IPS-15b (cell line): ENCODE results near the gene FZD1.

Experiments
- H3K27me3 ChIP-seq: one replicate; pipeline ENCODE4 v1.6.1; 2013; ENCODE audit warnings: low read length; ENCODE audit not compliant: control insufficient read depth, insufficient read depth
- H3K36me3 ChIP-seq: one replicate; pipeline ENCODE4 v1.6.1; 2013; ENCODE audit warnings: low read length; ENCODE audit not compliant: control insufficient read depth, insufficient read depth
- H3K4me1 ChIP-seq: one replicate; pipeline ENCODE4 v1.6.1; 2013; ENCODE audit warnings: mild to moderate bottlenecking, low read length; ENCODE audit not compliant: control insufficient read depth, insufficient read depth
- H3K4me3 ChIP-seq: one replicate; pipeline ENCODE4 v1.5.1; 2013; ENCODE audit warnings: low read depth, low read length
- H3K9ac ChIP-seq: one replicate; pipeline ENCODE4 v1.6.1; 2013; ENCODE audit warnings: low read depth, mild to moderate bottlenecking, low read length
- H3K9me3 ChIP-seq: one replicate; pipeline ENCODE4 v1.6.1; 2013; ENCODE audit warnings: mild to moderate bottlenecking, low read length; ENCODE audit not compliant: control insufficient read depth, insufficient read depth

The FZD1 gene

DNA sequence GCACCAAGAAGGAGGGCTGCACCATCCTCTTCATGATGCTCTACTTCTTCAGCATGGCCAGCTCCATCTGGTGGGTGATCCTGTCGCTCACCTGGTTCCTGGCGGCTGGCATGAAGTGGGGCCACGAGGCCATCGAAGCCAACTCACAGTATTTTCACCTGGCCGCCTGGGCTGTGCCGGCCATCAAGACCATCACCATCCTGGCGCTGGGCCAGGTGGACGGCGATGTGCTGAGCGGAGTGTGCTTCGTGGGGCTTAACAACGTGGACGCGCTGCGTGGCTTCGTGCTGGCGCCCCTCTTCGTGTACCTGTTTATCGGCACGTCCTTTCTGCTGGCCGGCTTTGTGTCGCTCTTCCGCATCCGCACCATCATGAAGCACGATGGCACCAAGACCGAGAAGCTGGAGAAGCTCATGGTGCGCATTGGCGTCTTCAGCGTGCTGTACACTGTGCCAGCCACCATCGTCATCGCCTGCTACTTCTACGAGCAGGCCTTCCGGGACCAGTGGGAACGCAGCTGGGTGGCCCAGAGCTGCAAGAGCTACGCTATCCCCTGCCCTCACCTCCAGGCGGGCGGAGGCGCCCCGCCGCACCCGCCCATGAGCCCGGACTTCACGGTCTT lies 1.9 kb downstream of the FZD1 start:
- peaks cover 10% of the 10 kb centered on the region for H3K4me1 ChIP-seq
- peaks cover 85% of the 10 kb centered on the region for H3K27me3 ChIP-seq
- H3K36me3 ChIP-seq, result no peaks in the 10 kb centered on the region
- no peak overlapping the region for H3K9ac ChIP-seq
- no peaks in the 10 kb centered on the region for H3K9me3 ChIP-seq
- peak overlapping the region; percentile 75 for H3K4me3 ChIP-seq

DNA sequence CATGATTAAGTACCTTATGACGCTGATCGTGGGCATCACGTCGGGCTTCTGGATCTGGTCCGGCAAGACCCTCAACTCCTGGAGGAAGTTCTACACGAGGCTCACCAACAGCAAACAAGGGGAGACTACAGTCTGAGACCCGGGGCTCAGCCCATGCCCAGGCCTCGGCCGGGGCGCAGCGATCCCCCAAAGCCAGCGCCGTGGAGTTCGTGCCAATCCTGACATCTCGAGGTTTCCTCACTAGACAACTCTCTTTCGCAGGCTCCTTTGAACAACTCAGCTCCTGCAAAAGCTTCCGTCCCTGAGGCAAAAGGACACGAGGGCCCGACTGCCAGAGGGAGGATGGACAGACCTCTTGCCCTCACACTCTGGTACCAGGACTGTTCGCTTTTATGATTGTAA lies 2.5 kb downstream of the FZD1 start:
- H3K4me1 ChIP-seq, result peaks cover 10% of the 10 kb centered on the region
- no peaks in the 10 kb centered on the region for H3K36me3 ChIP-seq
- peak overlapping the region; percentile 75 for H3K4me3 ChIP-seq
- H3K9ac ChIP-seq, result no peak overlapping the region
- peaks cover 80% of the 10 kb centered on the region for H3K27me3 ChIP-seq
- H3K9me3 ChIP-seq, result no peaks in the 10 kb centered on the region

DNA sequence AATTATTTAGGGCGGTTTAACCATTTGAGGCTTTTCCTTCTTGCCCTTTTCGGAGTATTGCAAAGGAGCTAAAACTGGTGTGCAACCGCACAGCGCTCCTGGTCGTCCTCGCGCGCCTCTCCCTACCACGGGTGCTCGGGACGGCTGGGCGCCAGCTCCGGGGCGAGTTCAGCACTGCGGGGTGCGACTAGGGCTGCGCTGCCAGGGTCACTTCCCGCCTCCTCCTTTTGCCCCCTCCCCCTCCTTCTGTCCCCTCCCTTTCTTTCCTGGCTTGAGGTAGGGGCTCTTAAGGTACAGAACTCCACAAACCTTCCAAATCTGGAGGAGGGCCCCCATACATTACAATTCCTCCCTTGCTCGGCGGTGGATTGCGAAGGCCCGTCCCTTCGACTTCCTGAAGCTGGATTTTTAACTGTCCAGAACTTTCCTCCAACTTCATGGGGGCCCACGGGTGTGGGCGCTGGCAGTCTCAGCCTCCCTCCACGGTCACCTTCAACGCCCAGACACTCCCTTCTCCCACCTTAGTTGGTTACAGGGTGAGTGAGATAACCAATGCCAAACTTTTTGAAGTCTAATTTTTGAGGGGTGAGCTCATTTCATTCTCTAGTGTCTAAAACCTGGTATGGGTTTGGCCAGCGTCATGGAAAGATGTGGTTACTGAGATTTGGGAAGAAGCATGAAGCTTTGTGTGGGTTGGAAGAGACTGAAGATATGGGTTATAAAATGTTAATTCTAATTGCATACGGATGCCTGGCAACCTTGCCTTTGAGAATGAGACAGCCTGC lies 3.1 kb downstream of the FZD1 start:
- Histone ChIP-seq H3K9ac (no peak overlapping the region), H3K9me3 (no peaks in the 10 kb centered on the region), H3K4me1 (peaks cover 10% of the 10 kb centered on the region), H3K27me3 (peaks cover 73% of the 10 kb centered on the region), H3K4me3 (peak overlapping the region; percentile 75), H3K36me3 (no peaks in the 10 kb centered on the region)

DNA sequence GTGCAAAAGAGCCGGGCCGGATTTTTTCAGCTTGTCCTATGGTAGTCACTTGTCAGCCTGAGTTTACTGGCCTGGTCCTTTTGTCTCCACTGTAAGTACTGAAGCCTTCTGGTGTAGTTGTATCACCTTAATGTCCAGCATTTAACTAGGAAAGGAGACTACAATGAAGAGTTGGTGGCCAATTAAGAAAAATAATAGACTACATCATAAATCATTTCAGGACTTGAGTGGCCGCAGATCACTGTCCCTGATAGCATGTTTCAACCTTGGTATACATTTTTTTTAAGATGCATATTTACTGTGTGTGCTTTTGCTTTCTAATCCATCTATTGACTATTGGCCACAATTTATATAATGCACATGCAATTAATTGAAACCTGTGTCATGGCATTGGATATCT lies 6.1 kb downstream of the FZD1 start:
- Histone ChIP-seq H3K4me1 (peaks cover 10% of the 10 kb centered on the region), H3K36me3 (no peaks in the 10 kb centered on the region), H3K9ac (no peak overlapping the region), H3K27me3 (peaks cover 53% of the 10 kb centered on the region), H3K9me3 (no peaks in the 10 kb centered on the region), H3K4me3 (no peak overlapping the region)

DNA sequence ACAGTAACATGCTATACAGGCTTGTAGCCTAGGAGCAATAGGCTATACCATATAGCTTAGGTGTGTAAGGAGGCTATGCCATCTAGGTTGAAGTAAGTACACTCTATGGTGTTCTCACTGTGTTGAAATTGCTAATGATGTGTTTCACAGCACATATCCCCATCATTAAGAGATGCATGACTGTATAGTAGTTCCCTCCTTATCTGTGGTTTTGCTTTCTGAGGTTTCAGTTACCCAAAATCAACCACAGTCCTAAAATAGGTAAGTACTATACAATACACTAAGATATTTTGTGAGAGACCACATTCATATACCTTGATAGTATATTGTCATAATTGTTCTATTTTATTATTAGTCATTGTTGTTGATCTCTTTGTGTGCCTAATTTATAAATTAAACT lies 12.7 kb downstream of the FZD1 start:
- Histone ChIP-seq H3K4me3 (no peak overlapping the region), H3K36me3 (no peaks in the 10 kb centered on the region), H3K4me1 (no peaks in the 10 kb centered on the region), H3K27me3 (peaks cover 3% of the 10 kb centered on the region), H3K9me3 (no peaks in the 10 kb centered on the region), H3K9ac (no peak overlapping the region)

DNA sequence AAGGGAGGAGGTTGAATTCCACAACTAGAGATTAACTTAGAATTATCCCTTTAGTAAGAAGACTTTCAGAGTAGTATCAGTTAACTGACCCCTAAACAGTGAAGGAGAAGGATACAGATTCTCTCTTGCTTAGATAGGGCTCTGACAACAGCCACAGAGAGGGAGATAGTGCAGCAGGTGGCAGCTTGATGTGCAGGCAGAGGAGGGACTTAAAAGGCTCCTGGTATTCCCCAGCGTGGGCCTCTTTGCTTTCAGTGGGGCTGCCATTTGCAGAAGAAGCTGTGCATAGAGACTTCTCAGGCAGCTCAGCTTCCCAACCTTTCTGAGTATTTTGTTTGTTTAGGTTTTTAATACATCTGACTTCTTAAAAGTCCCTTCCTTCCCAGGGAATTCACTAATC lies 16.0 kb downstream of the FZD1 start:
- Histone ChIP-seq H3K27me3 (peaks cover 7% of the 10 kb centered on the region), H3K9ac (no peak overlapping the region), H3K36me3 (no peaks in the 10 kb centered on the region), H3K9me3 (no peaks in the 10 kb centered on the region), H3K4me1 (no peaks in the 10 kb centered on the region), H3K4me3 (no peak overlapping the region)

DNA sequence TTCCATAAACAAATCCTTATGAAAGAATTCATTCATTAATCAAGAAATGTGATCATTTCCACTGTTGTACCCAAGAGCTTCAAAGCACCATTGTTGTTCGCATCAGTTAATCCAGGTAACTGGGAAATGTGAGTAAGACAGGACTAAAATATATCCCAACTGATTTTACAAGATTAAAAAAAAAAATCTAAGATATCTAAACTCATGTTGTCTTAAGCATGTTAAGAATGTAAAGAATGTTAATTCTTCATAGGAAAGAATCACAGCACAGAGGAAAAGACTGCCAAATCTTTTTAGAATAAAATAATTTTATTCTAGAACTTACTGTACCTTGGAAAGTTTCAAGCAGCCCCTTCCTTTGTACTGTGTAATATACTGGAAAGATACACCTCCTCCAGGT lies 16.4 kb downstream of the FZD1 start:
- no peaks in the 10 kb centered on the region for H3K4me1 ChIP-seq
- no peaks in the 10 kb centered on the region for H3K9me3 ChIP-seq
- H3K9ac ChIP-seq, result no peak overlapping the region
- no peak overlapping the region for H3K4me3 ChIP-seq
- peaks cover 11% of the 10 kb centered on the region for H3K27me3 ChIP-seq
- no peaks in the 10 kb centered on the region for H3K36me3 ChIP-seq

DNA sequence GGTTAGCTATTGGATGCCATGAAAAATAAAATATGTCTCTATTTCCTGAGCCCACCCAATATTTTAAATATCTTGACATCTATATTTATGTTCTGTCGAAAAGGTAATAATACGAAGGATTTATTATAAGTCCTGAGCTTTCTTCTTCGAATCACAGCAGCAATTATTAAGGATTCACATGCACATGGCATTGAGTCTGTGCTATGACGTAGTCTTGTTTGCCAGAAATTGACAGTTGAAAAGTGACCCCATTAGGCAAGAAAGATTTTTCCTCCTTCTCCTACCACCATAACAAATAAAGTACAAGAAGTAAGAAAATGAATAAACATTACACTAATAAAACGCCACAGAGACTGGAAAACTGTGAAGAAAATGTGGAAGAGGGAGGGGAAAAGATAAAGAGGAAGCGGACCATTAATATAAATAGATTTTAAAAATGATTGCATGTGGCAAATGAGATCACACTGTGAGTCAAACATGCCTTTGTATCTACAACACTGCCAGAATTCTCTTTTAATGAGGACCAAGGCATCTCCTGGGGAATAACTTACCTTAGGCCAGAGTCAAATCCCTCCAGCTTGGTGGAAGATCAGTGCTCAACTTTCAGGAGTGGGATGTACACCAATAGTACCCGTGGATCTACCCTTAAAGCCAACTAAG lies 21.6 kb downstream of the FZD1 start:
- H3K27me3 ChIP-seq, result peaks cover 27% of the 10 kb centered on the region
- H3K9ac ChIP-seq, result no peak overlapping the region
- no peak overlapping the region for H3K4me3 ChIP-seq
- H3K9me3 ChIP-seq, result no peaks in the 10 kb centered on the region
- H3K36me3 ChIP-seq, result no peaks in the 10 kb centered on the region
- no peaks in the 10 kb centered on the region for H3K4me1 ChIP-seq

DNA sequence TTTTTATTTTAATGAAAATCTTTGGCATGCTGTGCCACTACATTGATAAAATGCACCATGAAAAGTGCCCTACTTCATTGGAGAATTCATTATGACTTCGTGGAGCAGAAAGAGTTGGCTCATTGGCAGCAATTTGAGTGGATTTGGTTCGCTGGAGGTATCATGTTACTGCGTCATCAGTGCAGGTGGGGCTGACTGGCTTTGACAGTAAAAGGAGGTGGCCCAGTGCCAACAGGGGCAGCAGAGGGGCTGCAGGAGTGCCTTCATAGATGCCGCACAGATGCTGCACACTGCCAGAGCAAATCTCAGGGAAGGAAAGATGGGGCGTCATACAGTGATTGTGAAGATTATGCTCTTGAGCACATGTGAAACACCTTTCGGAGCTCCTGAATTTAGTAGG lies 22.2 kb downstream of the FZD1 start:
- peaks cover 27% of the 10 kb centered on the region for H3K27me3 ChIP-seq
- H3K9ac ChIP-seq, result no peak overlapping the region
- H3K9me3 ChIP-seq, result no peaks in the 10 kb centered on the region
- no peaks in the 10 kb centered on the region for H3K4me1 ChIP-seq
- H3K4me3 ChIP-seq, result no peak overlapping the region
- H3K36me3 ChIP-seq, result no peaks in the 10 kb centered on the region

DNA sequence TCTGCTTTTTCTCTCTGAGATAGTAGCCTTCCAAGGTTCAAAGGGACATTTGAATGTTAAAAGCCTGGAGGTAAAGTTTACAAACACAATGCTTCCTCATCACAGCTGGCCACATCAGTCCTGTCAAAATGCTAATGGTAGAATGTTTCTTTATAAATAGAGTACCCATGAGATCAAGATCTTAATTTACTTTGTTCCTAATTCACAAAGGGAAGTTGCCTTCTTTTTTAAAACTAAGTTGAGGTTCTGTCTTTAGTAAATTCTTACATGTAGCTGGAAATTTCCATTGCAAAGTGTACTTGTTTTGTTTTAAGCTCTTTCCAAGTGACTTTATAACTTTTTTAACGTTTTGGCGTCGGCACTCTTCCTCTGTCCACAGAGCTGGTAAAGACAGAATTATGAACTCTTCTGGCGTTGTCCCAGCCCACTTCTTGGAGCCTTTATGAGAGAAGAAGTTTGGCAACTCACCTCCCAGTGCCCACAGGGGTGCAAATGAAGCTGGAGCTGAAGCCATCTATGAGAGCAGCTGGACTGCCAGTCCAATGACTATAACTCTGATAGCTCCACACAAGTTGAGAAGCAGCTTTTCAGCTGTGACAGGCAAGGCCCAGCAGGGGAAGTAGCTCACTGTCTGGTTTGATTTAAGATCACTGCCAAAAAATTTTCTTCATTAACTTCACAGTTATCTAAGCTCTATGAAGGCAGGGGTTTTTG lies 23.3 kb downstream of the FZD1 start:
- peaks cover 27% of the 10 kb centered on the region for H3K27me3 ChIP-seq
- no peaks in the 10 kb centered on the region for H3K9me3 ChIP-seq
- no peaks in the 10 kb centered on the region for H3K4me1 ChIP-seq
- no peaks in the 10 kb centered on the region for H3K36me3 ChIP-seq
- H3K9ac ChIP-seq, result no peak overlapping the region
- no peak overlapping the region for H3K4me3 ChIP-seq

DNA sequence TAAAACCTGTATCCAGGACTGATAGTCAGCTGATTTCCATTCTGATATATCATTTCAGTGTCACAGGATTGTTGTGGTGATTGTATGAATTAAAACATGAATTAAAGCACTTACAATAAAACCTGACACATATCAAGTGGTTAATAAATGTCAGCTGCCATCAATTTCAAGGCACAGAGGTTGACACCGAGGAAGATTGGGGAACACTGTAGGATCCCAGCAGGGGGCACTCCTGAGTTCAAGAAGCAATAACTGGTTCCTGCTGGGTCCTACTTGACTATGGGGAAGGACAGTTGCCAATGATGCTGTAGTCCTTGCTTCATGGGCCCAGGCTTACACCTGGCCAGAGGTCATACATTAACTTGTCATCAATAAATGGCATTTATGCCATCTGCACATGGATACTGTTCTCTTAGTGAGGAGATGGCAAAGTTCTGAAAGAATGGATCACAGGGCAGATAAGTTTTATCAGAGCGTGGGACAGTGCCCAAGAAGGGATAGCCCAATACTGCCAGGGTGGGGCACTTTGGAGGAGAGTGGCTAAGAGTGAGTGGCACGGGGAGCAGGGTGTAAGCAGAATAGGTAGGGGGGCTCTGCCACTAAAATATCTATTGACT lies 24.1 kb downstream of the FZD1 start:
- H3K4me1 ChIP-seq, result no peaks in the 10 kb centered on the region
- H3K27me3 ChIP-seq, result peaks cover 27% of the 10 kb centered on the region
- no peak overlapping the region for H3K9ac ChIP-seq
- no peaks in the 10 kb centered on the region for H3K9me3 ChIP-seq
- H3K36me3 ChIP-seq, result no peaks in the 10 kb centered on the region
- no peak overlapping the region for H3K4me3 ChIP-seq
